Measurements from ENCODE around the gene AQP3.

The AQP3 gene

GRCh38 chr9:33471361-33471760 is 24.0 kb upstream of the AQP3 start:
- Histone ChIP-seq H3K9me3 (ENCODE audit: low read length) (no peaks in the 10 kb centered on the region), H3K27ac (ENCODE audit: low read depth, low read length) (no peak overlapping the region), H3K4me3 (ENCODE audit: low read depth in 1 of 2, low read length in 2 of 2) (no peak overlapping the region), H3K27me3 (ENCODE audit: control insufficient read depth in 1 of 2, insufficient read depth in 2 of 2, low read length in 2 of 2) (no peaks in the 10 kb centered on the region), H3K36me3 (ENCODE audit: insufficient read depth, low read length) (peaks cover 50% of the 10 kb centered on the region), H3K9ac (ENCODE audit: low read length) (no peak overlapping the region), H3K4me1 (ENCODE audit: insufficient read depth, low read length) (peaks cover 18% of the 10 kb centered on the region)

DNA sequence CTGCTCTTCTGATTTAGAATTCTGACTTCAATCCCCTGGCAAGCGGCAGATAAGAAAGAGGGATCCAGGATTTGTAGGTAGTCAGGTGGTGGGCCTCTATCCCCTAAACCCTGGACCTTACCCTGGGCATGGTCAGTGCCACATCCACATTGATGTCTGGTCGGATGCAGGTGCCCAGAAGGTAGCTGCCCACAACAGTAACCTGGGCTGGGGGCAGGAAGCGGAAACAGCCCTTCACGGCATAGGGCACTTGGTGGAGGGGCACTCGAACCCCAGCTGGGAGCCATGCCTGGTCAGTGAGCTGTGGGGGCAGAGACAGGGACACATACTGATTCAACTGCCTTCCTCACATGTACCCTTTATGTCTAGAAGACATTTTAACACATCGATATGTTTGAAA is 22.5 kb upstream of the AQP3 start:
- peaks cover 64% of the 10 kb centered on the region for H3K36me3 ChIP-seq (ENCODE audit: insufficient read depth, low read length)
- H3K27me3 ChIP-seq (ENCODE audit: control insufficient read depth in 1 of 2, insufficient read depth in 2 of 2, low read length in 2 of 2): no peaks in the 10 kb centered on the region
- no peak overlapping the region for H3K4me3 ChIP-seq (ENCODE audit: low read depth in 1 of 2, low read length in 2 of 2)
- H3K4me1 ChIP-seq (ENCODE audit: insufficient read depth, low read length): peaks cover 18% of the 10 kb centered on the region
- no peak overlapping the region for H3K27ac ChIP-seq (ENCODE audit: low read depth, low read length)
- no peak overlapping the region for H3K9ac ChIP-seq (ENCODE audit: low read length)
- no peaks in the 10 kb centered on the region for H3K9me3 ChIP-seq (ENCODE audit: low read length)

- H3K27me3 ChIP-seq (ENCODE audit: control insufficient read depth in 1 of 2, insufficient read depth in 2 of 2, low read length in 2 of 2): no peaks in the 10 kb centered on the region
- H3K9me3 ChIP-seq (ENCODE audit: low read length): no peaks in the 10 kb centered on the region
- H3K9ac ChIP-seq (ENCODE audit: low read length): no peak overlapping the region
- peaks cover 18% of the 10 kb centered on the region for H3K4me1 ChIP-seq (ENCODE audit: insufficient read depth, low read length)
- no peak overlapping the region for H3K27ac ChIP-seq (ENCODE audit: low read depth, low read length)
- H3K4me3 ChIP-seq (ENCODE audit: low read depth in 1 of 2, low read length in 2 of 2): no peak overlapping the region
- H3K36me3 ChIP-seq (ENCODE audit: insufficient read depth, low read length): peaks cover 73% of the 10 kb centered on the region
Measured at GRCh38 chr9:33468797-33469621, 21.6 kb upstream of the AQP3 start.

DNA sequence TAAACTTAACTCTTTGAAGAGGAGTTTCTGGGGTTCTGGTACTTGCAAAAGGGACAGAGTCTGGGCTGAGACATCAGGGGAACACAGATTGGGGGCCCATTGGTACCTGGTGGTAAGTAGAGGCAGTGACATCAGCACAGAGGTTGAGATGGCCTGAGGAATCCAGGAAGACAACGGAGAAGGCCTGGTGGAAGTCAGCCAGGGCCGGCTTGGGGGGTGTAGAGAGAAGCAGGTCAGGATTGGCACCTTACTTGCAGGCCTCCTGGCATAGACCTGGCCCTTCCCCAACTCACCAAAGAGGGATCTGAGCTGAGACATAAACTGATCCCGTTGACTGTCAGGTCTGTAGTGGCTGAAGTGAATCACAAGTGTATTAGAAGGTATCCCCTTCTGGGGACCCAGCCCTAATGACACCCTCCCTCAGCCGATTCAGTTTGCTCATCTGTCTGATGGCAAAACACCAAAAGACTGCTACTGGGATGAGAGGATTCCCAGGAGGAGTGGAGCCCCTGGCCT is 20.9 kb upstream of the AQP3 start:
- Histone ChIP-seq H3K27ac (ENCODE audit: low read depth, low read length) (no peak overlapping the region), H3K4me3 (ENCODE audit: low read depth in 1 of 2, low read length in 2 of 2) (no peak overlapping the region), H3K27me3 (ENCODE audit: control insufficient read depth in 1 of 2, insufficient read depth in 2 of 2, low read length in 2 of 2) (no peaks in the 10 kb centered on the region), H3K9ac (ENCODE audit: low read length) (no peak overlapping the region), H3K9me3 (ENCODE audit: low read length) (no peaks in the 10 kb centered on the region), H3K4me1 (ENCODE audit: insufficient read depth, low read length) (peaks cover 17% of the 10 kb centered on the region), H3K36me3 (ENCODE audit: insufficient read depth, low read length) (peaks cover 80% of the 10 kb centered on the region)

GRCh38 chr9:33467526-33467925 is 20.1 kb upstream of the AQP3 start:
- Histone ChIP-seq H3K9me3 (ENCODE audit: low read length) (no peaks in the 10 kb centered on the region), H3K9ac (ENCODE audit: low read length) (no peak overlapping the region), H3K36me3 (ENCODE audit: insufficient read depth, low read length) (peaks cover 88% of the 10 kb centered on the region), H3K4me3 (ENCODE audit: low read depth in 1 of 2, low read length in 2 of 2) (no peak overlapping the region), H3K27ac (ENCODE audit: low read depth, low read length) (no peak overlapping the region), H3K27me3 (ENCODE audit: control insufficient read depth in 1 of 2, insufficient read depth in 2 of 2, low read length in 2 of 2) (no peaks in the 10 kb centered on the region), H3K4me1 (ENCODE audit: insufficient read depth, low read length) (peaks cover 9% of the 10 kb centered on the region)

DNA sequence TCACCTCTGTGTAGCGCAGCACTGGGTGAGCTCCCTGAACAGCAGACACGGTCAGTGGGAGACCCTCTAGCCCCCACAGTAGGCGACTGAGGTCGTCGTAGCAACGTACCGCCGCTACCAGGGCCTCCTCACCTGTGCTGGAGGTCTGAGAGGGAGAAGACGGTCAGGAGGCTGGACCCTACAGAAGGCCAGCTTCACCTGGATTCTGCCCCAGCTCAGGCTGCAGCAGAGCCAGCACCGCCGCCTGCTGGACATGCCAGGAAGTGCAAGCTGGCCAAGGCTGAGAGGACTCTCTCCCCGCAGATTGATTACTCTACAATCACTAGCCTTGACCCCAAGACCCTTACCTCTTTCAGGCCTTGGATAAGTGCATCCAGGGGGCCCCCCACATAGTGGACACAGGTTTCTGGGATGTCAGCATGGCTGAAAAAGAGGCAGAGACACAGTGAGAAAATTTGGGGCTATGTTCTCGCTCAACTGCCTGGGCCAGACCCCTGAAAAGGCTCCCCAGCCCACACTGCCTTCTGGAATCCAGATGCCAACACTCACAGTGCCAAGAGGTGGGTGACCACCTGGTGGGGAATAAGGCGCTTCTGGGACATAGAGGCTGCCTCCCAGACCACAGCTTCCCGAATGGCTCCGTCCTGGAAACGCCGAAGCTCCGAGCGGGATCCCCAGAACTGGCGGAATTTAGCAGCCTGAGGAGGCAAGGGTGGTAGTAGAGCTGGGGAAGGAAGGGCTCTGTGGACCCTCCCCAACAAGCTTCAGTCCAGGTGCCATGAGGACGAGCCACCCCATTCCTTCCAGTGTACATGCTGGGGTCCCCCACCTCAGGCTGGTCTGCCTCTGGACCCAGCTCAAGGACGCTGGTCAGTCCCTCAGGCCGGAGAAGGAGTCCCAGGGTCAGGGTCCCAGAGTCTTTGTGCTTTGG is 19.4 kb upstream of the AQP3 start:
- H3K27ac ChIP-seq (ENCODE audit: low read depth, low read length): no peak overlapping the region
- H3K9ac ChIP-seq (ENCODE audit: low read length): no peak overlapping the region
- no peaks in the 10 kb centered on the region for H3K27me3 ChIP-seq (ENCODE audit: control insufficient read depth in 1 of 2, insufficient read depth in 2 of 2, low read length in 2 of 2)
- no peaks in the 10 kb centered on the region for H3K9me3 ChIP-seq (ENCODE audit: low read length)
- peaks cover 2% of the 10 kb centered on the region for H3K4me1 ChIP-seq (ENCODE audit: insufficient read depth, low read length)
- H3K36me3 ChIP-seq (ENCODE audit: insufficient read depth, low read length): peaks cover 90% of the 10 kb centered on the region
- H3K4me3 ChIP-seq (ENCODE audit: low read depth in 1 of 2, low read length in 2 of 2): no peak overlapping the region

DNA sequence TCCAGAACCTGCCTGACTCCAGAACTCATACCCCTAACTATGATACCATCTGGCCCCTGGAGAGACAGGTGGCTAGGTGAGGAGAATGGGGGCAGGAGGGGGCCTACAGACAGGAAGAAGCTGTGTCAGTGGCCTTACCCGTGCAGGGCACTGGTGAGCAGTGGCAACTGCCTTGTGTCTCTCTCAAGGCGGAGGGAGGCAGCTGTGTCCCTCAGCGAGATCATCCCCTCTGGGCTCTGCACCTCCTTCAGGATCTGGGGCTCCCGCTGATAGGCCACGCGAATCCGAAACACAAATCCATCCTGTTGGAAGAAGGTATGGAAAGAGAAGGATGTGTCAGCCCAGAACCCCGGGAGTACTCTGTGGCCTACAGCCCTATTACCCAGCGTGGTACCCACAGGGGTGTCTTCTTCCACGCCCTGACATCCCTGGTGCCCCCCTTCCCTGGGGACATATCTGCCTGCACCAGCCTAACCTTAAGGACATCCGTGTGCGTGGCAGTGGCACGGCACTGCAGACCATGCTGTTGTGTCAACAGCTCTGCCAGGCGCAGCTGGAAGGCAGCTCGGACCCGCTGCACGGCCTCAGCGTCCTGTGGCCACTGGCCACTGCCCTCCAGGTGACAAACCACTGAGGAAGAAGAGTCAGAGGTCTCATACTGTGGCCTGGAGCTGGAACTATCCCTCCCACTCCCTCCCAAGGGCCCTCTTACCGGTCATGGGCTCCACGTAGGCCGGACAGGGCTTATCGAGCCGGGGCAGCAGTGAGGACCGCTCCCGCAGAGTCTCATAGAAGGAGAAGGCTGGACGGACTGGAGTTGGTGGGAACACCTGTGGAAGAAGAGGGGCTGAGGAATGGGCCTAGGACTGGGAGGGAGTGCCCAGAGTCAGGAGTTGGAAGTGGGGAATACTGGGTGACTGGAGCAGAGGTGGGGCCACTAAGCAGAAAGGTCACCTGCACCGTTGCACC is 18.5 kb upstream of the AQP3 start:
- H3K27ac ChIP-seq (ENCODE audit: low read depth, low read length): no peak overlapping the region
- no peaks in the 10 kb centered on the region for H3K9me3 ChIP-seq (ENCODE audit: low read length)
- H3K27me3 ChIP-seq (ENCODE audit: control insufficient read depth in 1 of 2, insufficient read depth in 2 of 2, low read length in 2 of 2): no peaks in the 10 kb centered on the region
- H3K36me3 ChIP-seq (ENCODE audit: insufficient read depth, low read length): peaks cover 87% of the 10 kb centered on the region
- no peak overlapping the region for H3K4me3 ChIP-seq (ENCODE audit: low read depth in 1 of 2, low read length in 2 of 2)
- H3K4me1 ChIP-seq (ENCODE audit: insufficient read depth, low read length): no peaks in the 10 kb centered on the region
- H3K9ac ChIP-seq (ENCODE audit: low read length): no peak overlapping the region

DNA sequence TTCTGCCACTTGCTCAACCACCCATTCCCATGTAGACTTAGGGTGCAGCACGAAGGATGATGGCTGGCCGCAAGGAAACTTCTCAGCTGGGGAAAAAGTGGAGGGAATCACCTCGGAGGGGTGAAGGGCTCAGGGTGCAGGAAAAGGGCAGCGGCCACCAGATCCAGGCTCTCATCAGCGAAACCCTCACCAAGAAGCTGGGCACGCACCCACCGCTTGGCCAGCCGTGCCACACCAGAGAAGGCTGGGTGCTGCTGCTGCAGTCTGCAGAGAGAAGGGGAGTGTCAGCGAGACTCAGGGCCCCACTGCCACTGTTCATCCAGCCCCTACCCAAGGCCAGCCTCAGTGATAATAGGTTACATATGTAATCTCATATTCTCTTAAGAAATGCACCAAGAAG is 17.7 kb upstream of the AQP3 start:
- Histone ChIP-seq H3K9me3 (ENCODE audit: low read length) (no peaks in the 10 kb centered on the region), H3K27ac (ENCODE audit: low read depth, low read length) (no peak overlapping the region), H3K36me3 (ENCODE audit: insufficient read depth, low read length) (peaks cover 87% of the 10 kb centered on the region), H3K4me3 (ENCODE audit: low read depth in 1 of 2, low read length in 2 of 2) (no peak overlapping the region), H3K9ac (ENCODE audit: low read length) (no peak overlapping the region), H3K4me1 (ENCODE audit: insufficient read depth, low read length) (no peaks in the 10 kb centered on the region), H3K27me3 (ENCODE audit: control insufficient read depth in 1 of 2, insufficient read depth in 2 of 2, low read length in 2 of 2) (no peaks in the 10 kb centered on the region)

DNA sequence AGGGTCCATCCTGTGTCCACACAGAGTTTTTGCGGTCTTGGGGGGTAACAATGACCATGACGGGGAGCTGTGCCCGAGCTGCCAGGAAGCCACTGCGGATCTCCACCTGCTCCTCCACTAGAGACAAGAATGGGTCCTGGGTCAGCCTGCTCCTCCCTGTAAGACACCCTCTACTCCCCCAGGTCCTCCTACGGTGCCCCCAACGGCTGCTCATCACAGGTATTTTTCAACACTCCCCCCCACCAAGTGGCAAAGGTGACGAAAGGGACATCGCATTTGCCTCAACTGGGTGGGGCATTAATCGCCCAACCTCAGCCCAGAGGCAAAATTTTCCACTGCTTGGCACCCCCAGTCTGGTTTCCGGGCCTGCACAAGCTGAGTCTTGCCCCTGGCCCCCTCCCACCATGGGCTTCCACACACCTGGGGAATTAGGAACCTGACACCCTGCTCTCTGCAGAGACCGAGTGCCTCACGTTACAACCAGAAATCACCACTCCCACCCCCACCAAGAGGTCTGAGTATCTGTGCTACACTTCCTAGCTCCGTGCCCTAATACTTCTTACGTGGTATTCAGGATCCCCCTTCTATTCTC is 16.7 kb upstream of the AQP3 start:
- no peaks in the 10 kb centered on the region for H3K27me3 ChIP-seq (ENCODE audit: control insufficient read depth in 1 of 2, insufficient read depth in 2 of 2, low read length in 2 of 2)
- no peaks in the 10 kb centered on the region for H3K4me1 ChIP-seq (ENCODE audit: insufficient read depth, low read length)
- no peaks in the 10 kb centered on the region for H3K9me3 ChIP-seq (ENCODE audit: low read length)
- H3K27ac ChIP-seq (ENCODE audit: low read depth, low read length): no peak overlapping the region
- H3K9ac ChIP-seq (ENCODE audit: low read length): no peak overlapping the region
- peaks cover 77% of the 10 kb centered on the region for H3K36me3 ChIP-seq (ENCODE audit: insufficient read depth, low read length)
- no peak overlapping the region for H3K4me3 ChIP-seq (ENCODE audit: low read depth in 1 of 2, low read length in 2 of 2)

GRCh38 chr9:33463151-33463550 is 15.8 kb upstream of the AQP3 start:
- peaks cover 68% of the 10 kb centered on the region for H3K36me3 ChIP-seq (ENCODE audit: insufficient read depth, low read length)

More at GRCh38 chr9:33463151-33463550, 15.8 kb upstream of the AQP3 start:
- Histone ChIP-seq H3K9me3 (ENCODE audit: low read length) (no peaks in the 10 kb centered on the region), H3K9ac (ENCODE audit: low read length) (no peak overlapping the region), H3K27me3 (ENCODE audit: control insufficient read depth in 1 of 2, insufficient read depth in 2 of 2, low read length in 2 of 2) (no peaks in the 10 kb centered on the region), H3K27ac (ENCODE audit: low read depth, low read length) (no peak overlapping the region), H3K4me3 (ENCODE audit: low read depth in 1 of 2, low read length in 2 of 2) (no peak overlapping the region), H3K4me1 (ENCODE audit: insufficient read depth, low read length) (no peaks in the 10 kb centered on the region)
